ENCODE measurements around the gene ABCA2. TPM values are rescaled to one million over a fixed set of nuclear protein-coding genes. Genes with fewer than 3 reads are reported as not detected.

ABCA2 gene
- total RNA-seq, 4 donors from 2014 or later = 13.5 to 58.6 (median 19.3) TPM

DNA sequence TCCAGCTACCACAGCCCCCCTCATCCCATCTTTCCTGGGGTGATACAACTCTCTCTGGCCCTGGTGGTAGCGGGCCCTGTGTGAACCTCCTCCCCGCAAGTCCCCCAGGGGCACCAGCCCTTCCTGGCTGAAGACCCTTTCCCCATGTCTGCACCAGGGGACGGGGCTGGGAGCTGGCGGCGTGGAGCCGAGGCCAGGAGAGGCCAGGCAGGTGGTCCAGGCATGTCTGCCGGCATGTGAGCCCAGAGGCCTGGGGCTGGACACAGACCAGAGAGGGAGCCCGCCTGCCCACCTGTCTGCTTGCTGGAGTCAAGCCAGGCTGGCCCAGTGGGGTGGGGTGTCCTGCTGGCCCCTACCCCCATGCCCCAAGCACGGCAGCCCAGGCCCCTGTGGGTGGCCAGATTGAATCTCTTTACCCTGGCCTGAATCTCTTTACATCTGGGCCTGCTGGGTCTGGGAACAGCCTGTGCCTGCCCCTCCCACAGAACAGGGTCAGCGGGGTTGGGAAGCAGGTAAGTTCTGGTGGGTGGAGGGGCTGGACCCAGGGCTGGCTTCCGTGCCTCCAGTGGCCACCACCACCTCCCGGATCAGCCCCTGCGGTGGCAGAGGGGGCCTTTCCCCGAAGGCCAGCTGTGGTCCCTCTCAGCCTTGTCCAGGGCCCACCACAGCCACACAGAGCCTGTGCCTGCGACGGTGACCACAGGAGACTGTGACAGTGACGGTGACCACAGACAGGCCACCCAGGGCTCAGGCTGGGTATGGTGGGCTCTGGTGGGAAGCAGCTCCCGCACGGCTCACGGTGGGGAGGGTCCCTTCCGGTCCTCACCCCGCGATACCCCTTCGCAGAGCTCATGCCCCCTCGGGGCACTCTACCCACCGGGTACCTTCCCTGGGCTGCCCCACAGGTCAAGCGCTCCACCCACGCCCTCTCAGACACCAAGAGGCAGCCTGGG, 68.9 kb downstream of the ABCA2 start:
- TF ChIP-seq, protein P1, sequence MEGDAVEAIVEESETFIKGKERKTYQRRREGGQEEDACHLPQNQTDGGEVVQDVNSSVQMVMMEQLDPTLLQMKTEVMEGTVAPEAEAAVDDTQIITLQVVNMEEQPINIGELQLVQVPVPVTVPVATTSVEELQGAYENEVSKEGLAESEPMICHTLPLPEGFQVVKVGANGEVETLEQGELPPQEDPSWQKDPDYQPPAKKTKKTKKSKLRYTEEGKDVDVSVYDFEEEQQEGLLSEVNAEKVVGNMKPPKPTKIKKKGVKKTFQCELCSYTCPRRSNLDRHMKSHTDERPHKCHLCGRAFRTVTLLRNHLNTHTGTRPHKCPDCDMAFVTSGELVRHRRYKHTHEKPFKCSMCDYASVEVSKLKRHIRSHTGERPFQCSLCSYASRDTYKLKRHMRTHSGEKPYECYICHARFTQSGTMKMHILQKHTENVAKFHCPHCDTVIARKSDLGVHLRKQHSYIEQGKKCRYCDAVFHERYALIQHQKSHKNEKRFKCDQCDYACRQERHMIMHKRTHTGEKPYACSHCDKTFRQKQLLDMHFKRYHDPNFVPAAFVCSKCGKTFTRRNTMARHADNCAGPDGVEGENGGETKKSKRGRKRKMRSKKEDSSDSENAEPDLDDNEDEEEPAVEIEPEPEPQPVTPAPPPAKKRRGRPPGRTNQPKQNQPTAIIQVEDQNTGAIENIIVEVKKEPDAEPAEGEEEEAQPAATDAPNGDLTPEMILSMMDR (IDR thresholded peaks at IDR 0.05; ENCODE audit: low read depth) = no peak

DNA sequence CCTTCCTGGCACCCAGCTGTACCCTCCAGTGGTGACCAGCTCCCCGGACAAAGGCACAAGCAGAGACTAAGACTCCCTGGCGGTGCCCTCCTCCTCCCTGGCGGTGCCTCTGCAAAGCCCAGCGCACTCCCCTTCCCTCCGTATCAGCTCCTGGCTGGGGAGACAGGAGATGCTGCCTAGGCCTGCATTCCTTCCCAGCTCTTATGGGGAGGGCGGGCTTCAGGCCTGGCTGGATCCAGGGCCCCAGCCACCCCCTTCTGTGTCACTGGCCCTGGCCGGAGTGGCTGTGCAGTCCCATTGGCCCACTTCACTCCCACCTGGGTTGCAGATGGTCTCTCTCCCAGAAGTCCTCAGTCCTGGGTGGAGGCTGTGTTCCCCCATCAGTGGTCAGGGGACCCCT, 69.6 kb downstream of the ABCA2 start:
- TF ChIP-seq, protein P1 (IDR thresholded peaks at IDR 0.05; ENCODE audit: low read depth) = no peak

DNA sequence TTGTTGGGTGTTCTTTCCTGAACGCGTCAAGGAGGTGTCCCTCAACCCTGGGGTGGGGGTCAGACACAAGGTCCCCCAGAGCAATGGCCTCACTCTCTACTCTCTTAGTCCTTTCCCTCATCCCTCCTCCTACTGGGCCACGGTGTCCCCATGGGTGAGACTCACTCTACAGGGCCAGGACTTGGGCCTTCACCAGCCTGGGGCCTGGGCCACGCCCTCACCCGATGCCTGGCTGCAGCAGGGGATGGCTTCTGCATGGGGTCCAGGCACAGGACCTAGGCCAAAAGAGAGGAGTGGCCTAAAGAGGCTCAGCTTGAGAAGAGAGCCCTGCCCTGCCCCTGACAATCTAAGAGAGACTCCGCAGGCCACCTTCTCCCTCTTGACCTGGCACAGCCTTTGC, 70.1 kb downstream of the ABCA2 start:
- TF ChIP-seq, protein P1 (IDR thresholded peaks at IDR 0.05; ENCODE audit: low read depth) = no peak

DNA sequence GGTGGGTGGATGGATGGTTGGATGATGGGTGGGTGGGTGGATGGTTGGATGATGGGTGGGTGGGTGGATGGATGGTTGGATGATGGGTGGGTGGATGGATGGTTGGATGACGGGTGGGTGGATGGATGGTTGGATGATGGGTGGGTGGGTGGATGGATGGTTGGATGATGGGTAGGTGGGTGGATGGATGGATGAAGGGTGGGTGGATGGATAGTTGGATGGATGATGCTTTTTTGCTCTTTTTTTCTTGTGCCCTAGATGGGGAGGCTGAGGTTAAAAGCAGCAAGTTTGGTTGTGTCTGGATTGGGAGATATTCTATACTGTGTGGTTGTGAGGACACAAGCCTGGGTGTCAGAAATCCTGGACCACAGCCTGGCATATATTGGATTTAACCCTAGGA, 70.6 kb downstream of the ABCA2 start:
- TF ChIP-seq, protein P1 (IDR thresholded peaks at IDR 0.05; ENCODE audit: low read depth) = no peak

Other genes with a start within 250 kb of the ABCA2 start
- 10 to 100 TPM; 22.2 to 68.8 (median 54.4) TPM for gene TMEM141, start 236.9 kb downstream of the ABCA2 start, total RNA-seq
- gene CCDC183, start 231.9 kb downstream of the ABCA2 start, total RNA-seq = 1 to 10 TPM in 2 of 4 donors, under 1 TPM in 2; 0.51 to 2.4 (median 1.5) TPM
- 10 to 100 TPM; 29.4 to 78.2 (median 33.4) TPM for gene RABL6, start 220.3 kb downstream of the ABCA2 start, total RNA-seq
- gene AJM1, start 185.8 kb downstream of the ABCA2 start, total RNA-seq = 1 to 10 TPM in 1 of 4 donors, under 1 TPM in 3; 0.33 to 3.0 (median 0.48) TPM
- gene PHPT1, start 178.8 kb downstream of the ABCA2 start, total RNA-seq = 10 to 100 TPM; 31.8 to 56.6 (median 45.7) TPM
- gene MAMDC4, start 175.9 kb downstream of the ABCA2 start, total RNA-seq = 1 to 10 TPM in 2 of 4 donors, under 1 TPM in 1, not detected in 1; 0.68 to 1.5 (median 1.1) TPM
- gene EDF1, start 161.9 kb downstream of the ABCA2 start, total RNA-seq = 100 to 1,000 TPM; 187 to 332 (median 293) TPM
- gene TRAF2, start 141.7 kb downstream of the ABCA2 start, total RNA-seq = 1 to 10 TPM; 2.9 to 7.7 (median 6.1) TPM
- gene FBXW5, start 83.5 kb downstream of the ABCA2 start, total RNA-seq = 100 to 1,000 TPM in 3 of 4 donors, 10 to 100 TPM in 1; 87.9 to 363 (median 126) TPM
- gene C8G, start 83.0 kb downstream of the ABCA2 start, total RNA-seq = 1 to 10 TPM in 1 of 4 donors, not detected in 3; 2.6 TPM
- not detected for gene LCN12, start 76.0 kb downstream of the ABCA2 start, total RNA-seq
- 10 to 100 TPM; 15.5 to 57.3 (median 26.8) TPM for gene PTGDS, start 50.7 kb downstream of the ABCA2 start, total RNA-seq
- gene LCNL1, start 45.2 kb downstream of the ABCA2 start, total RNA-seq = not detected
- gene PAXX, start 35.8 kb downstream of the ABCA2 start, total RNA-seq = 10 to 100 TPM in 3 of 4 donors, 1 to 10 TPM in 1; 5.1 to 30.6 (median 26.9) TPM
- 1 to 10 TPM in 2 of 4 donors, not detected in 2; 1.8 to 2.2 TPM for gene CLIC3, start 31.7 kb downstream of the ABCA2 start, total RNA-seq
- under 1 TPM in 2 of 4 donors, not detected in 2; 0.22 to 0.34 TPM for gene FUT7, start 3.9 kb upstream of the ABCA2 start, total RNA-seq
- gene NPDC1, start 17.9 kb upstream of the ABCA2 start, total RNA-seq = 10 to 100 TPM; 17.5 to 61.6 (median 29.8) TPM
- not detected for gene ENTPD2, start 25.8 kb upstream of the ABCA2 start, total RNA-seq
- under 1 TPM in 3 of 4 donors, not detected in 1; 0.19 to 0.66 (median 0.51) TPM for gene SAPCD2, start 42.3 kb upstream of the ABCA2 start, total RNA-seq
- 10 to 100 TPM in 3 of 4 donors, 1 to 10 TPM in 1; 6.7 to 14.8 (median 11.2) TPM for gene UAP1L1, start 49.3 kb upstream of the ABCA2 start, total RNA-seq
- gene MAN1B1, start 58.7 kb upstream of the ABCA2 start, total RNA-seq = 10 to 100 TPM; 19.1 to 61.9 (median 47.8) TPM
- 100 to 1,000 TPM in 3 of 4 donors, 10 to 100 TPM in 1; 57.4 to 135 (median 117) TPM for gene DPP7, start 86.5 kb upstream of the ABCA2 start, total RNA-seq
- not detected for gene GRIN1, start 110.9 kb upstream of the ABCA2 start, total RNA-seq
- not detected for gene LRRC26, start 141.8 kb upstream of the ABCA2 start, total RNA-seq
- gene TMEM210, start 143.8 kb upstream of the ABCA2 start, total RNA-seq = not detected
- gene ANAPC2, start 160.3 kb upstream of the ABCA2 start, total RNA-seq = 10 to 100 TPM; 11.6 to 53.1 (median 22.6) TPM
- 10 to 100 TPM; 26.7 to 69.3 (median 55.8) TPM for gene SSNA1, start 160.4 kb upstream of the ABCA2 start, total RNA-seq
- 10 to 100 TPM in 1 of 4 donors, 1 to 10 TPM in 3; 1.8 to 10.5 (median 4.9) TPM for gene TPRN, start 172.5 kb upstream of the ABCA2 start, total RNA-seq
- 10 to 100 TPM; 19.9 to 29.7 (median 22.7) TPM for gene TMEM203, start 177.4 kb upstream of the ABCA2 start, total RNA-seq
- gene NDOR1, start 177.5 kb upstream of the ABCA2 start, total RNA-seq = 1 to 10 TPM; 2.6 to 6.2 (median 3.7) TPM
- gene RNF208, start 194.0 kb upstream of the ABCA2 start, total RNA-seq = 1 to 10 TPM in 2 of 4 donors, under 1 TPM in 1, not detected in 1; 0.88 to 2.4 (median 1.9) TPM
- under 1 TPM in 1 of 4 donors, not detected in 3; 0.34 TPM for gene CYSRT1, start 196.9 kb upstream of the ABCA2 start, total RNA-seq
- not detected for gene RNF224, start 199.3 kb upstream of the ABCA2 start, total RNA-seq
- gene SLC34A3, start 202.7 kb upstream of the ABCA2 start, total RNA-seq = not detected
- 100 to 1,000 TPM in 2 of 4 donors, 10 to 100 TPM in 2; 92.0 to 213 (median 150) TPM for gene TUBB4B, start 213.1 kb upstream of the ABCA2 start, total RNA-seq
- not detected for gene STPG3, start 223.0 kb upstream of the ABCA2 start, total RNA-seq
- gene NELFB, start 227.1 kb upstream of the ABCA2 start, total RNA-seq = 10 to 100 TPM; 19.4 to 37.0 (median 30.8) TPM
- 1 to 10 TPM; 3.3 to 9.0 (median 6.6) TPM for gene TOR4A, start 249.5 kb upstream of the ABCA2 start, total RNA-seq